OCI-LY7 (cell line): ENCODE measurements around the gene PTGR1. TPM values are rescaled to one million over a fixed set of nuclear protein-coding genes. Genes with fewer than 3 reads are reported as not detected.
A peak's percentile ranks its signal among the peaks of the same experiment; 100 is the strongest.

Experiments
- BruUV-seq: library from RNA; stranded (reverse); fragments of 400-500 nt; replicated peaks from 2 replicates; lab custom pipeline; 2021; lab: Mats Ljungman, UMichigan
- CTCF ChIA-PET: fragments of 300-600 bp; sonication (Branson Sonifier 250); formaldehyde crosslinking; loops from one replicate; lab custom pipeline; 2022; ENCODE audit warnings: antibody characterized with exemption; ENCODE audit not compliant: unreplicated experiment; lab: Charles Lee
- POLR2A ChIA-PET: fragments of 300-600 bp; sonication (Branson Sonifier 250); formaldehyde crosslinking; loops from one replicate; lab custom pipeline; 2022; ENCODE audit warnings: antibody characterized with exemption; lab: Charles Lee
- DNase-seq: peaks from one replicate; pipeline ENCODE4 v3.0.0-alpha.2; 2015; ENCODE audit warnings: low spot score
- H2AFZ ChIP-seq: fragments of 200-600 bp; sonication (generic), shearing (Covaris generic); 2 replicates; pipeline ENCODE4 v1.6.1; 2014; ENCODE audit warnings: mild to moderate bottlenecking, antibody characterized with exemption, low read length, moderate library complexity
- H3K27ac ChIP-seq: fragments of 200-600 bp; sonication (generic); 2 replicates; pipeline ENCODE4 v1.5.1; 2014; ENCODE audit warnings: mixed run types, low read depth, mild to moderate bottlenecking, moderate library complexity, low read length, inconsistent platforms; ENCODE audit not compliant: poor library complexity, severe bottlenecking
- H3K36me3 ChIP-seq: fragments of 200-600 bp; sonication (generic); 2 replicates; pipeline ENCODE4 v1.6.1; 2014; ENCODE audit warnings: mild to moderate bottlenecking, antibody characterized with exemption, low read length, moderate library complexity, mixed read lengths; ENCODE audit not compliant: insufficient read depth
- H3K4me1 ChIP-seq: fragments of 200-600 bp; sonication (generic); 2 replicates; pipeline ENCODE4 v1.5.1; 2014; ENCODE audit warnings: mild to moderate bottlenecking, low read length; ENCODE audit not compliant: insufficient read depth, poor library complexity, severe bottlenecking
- H3K4me2 ChIP-seq: fragments of 200-600 bp; sonication (generic); 2 replicates; pipeline ENCODE4 v1.6.1; 2014; ENCODE audit warnings: mild to moderate bottlenecking, low read length
- H3K4me3 ChIP-seq: fragments of 200-600 bp; sonication (generic); 2 replicates; pipeline ENCODE4 v1.5.1; 2014; ENCODE audit warnings: mild to moderate bottlenecking, low read depth, low read length; ENCODE audit not compliant: poor library complexity, severe bottlenecking
- H3K79me2 ChIP-seq: fragments of 200-600 bp; sonication (generic); 2 replicates; pipeline ENCODE4 v1.6.1; 2016; ENCODE audit warnings: low read depth, mild to moderate bottlenecking, low read length, moderate library complexity, mixed read lengths; ENCODE audit not compliant: insufficient read depth
- H3K9me2 ChIP-seq: fragments of 200-600 bp; sonication (generic); 2 replicates; pipeline ENCODE4 v1.6.1; 2016; ENCODE audit warnings: mild to moderate bottlenecking, low read length, mixed read lengths; ENCODE audit not compliant: insufficient read depth
- H3K9me3 ChIP-seq: fragments of 200-600 bp; sonication (generic); 2 replicates; pipeline ENCODE4 v1.6.1; 2014; ENCODE audit warnings: mild to moderate bottlenecking, mixed run types, low read length, mixed read lengths
- H4K20me1 ChIP-seq: fragments of 200-600 bp; sonication (generic); 2 replicates; pipeline ENCODE4 v1.6.1; 2014; ENCODE audit warnings: mild to moderate bottlenecking, antibody characterized with exemption, low read length, moderate library complexity, mixed read lengths; ENCODE audit not compliant: insufficient read depth
- CTCF ChIP-seq: fragments of 200-600 bp; sonication (generic); conservative IDR thresholded peaks from 2 replicates; pipeline ENCODE4 v1.5.1; 2014; ENCODE audit warnings: mild to moderate bottlenecking, antibody characterized with exemption, low read length, moderate library complexity, mixed read lengths
- EZH2phosphoT487 ChIP-seq: fragments of 200-600 bp; sonication (generic); IDR thresholded peaks from 2 replicates; pipeline ENCODE4 v1.6.1; 2018; ENCODE audit warnings: low read depth, borderline replicate concordance, mild to moderate bottlenecking, mixed run types, antibody characterized with exemption, low read length, moderate library complexity, mixed read lengths
- intact Hi-C: fragments of 100-400 bp; cut with micrococcal nuclease; formaldehyde crosslinking; loops from one replicate; pipeline ENCODE4 v1.10.0; 2022; ENCODE audit not compliant: unreplicated experiment
- total RNA-seq, 2 experiments: library from RNA; depleted of rRNA in 1 of 2; stranded (reverse); fragments of >200 nt in 1 of 2; shearing (Covaris generic) in 1 of 2; gene quantifications; 2 replicates each; pipeline ENCODE4 v1.2.3, GENCODE V29; 2014 to 2022

PTGR1 gene
- total RNA-seq, 2 experiments from 2014 or later: not detected

GRCh38 chr9:111598733-111599091 is 735 bp downstream of the PTGR1 start:
- TF ChIP-seq CTCF (no peak), EZH2phosphoT487 (no peak)
- H4K20me1 ChIP-seq: no peaks in the 10 kb centered on the region
- no peak overlapping the region for H3K27ac ChIP-seq
- CTCF ChIA-PET: no interaction called here
- POLR2A ChIA-PET: no interaction called here
- H2AFZ ChIP-seq: no peak overlapping the region
- no peaks in the 10 kb centered on the region for H3K9me2 ChIP-seq
- DNase-seq: no peak
- H3K4me2 ChIP-seq: no peak overlapping the region
- no peaks in the 10 kb centered on the region for H3K79me2 ChIP-seq
- no TSS peak for BruUV-seq
- H3K4me1 ChIP-seq: peaks cover 4% of the 10 kb centered on the region
- intact Hi-C loops: loop anchor here (5.0 to 10.0 kb wide), 2 partner anchors 94 to 476 kb away; no protein-coding TSS in a partner anchor
- H3K9me3 ChIP-seq: no peaks in the 10 kb centered on the region
- no peak overlapping the region for H3K4me3 ChIP-seq
- H3K36me3 ChIP-seq: no peaks in the 10 kb centered on the region

DNA sequence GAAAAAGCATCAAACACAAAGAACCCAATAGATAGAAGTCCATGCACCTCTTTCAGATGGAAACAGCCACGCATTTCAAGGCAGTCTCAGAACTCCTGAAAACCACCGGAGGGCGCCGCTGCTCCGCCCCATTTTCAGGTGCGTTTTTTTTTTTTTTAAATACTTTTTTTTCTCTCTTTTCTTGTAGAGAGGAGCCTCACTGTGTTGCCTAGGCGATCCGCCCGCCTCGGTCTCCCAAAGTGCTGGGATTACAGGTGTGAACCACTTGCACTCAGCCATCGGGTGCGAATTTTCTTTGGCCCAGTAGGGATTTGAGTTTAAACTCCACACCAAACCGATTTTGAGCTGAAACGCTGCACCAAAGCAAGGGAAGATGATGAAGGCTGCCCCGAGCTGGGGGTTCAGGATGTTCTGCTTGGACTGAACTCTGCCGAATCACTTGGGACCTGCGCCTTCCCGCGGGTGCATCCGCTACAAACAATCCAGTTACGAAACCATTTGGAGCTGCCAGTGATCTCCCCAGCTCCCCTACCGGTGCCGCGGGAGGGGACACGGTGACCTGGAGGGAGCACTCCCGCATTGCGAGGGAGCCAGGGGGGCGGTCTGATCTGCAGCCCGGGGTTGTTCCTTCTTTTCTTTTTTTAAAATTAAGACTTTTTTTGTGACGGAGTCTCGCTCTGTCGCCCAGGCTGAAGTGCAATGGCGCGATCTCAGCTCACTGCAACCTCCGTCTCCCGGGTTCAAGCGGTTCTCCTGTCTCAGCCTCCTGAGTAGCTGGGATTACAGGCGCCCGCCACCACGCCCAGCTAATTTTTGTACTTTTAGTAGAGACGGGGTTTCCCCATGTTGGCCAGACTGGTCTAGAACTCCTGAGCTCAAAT is 1.4 kb downstream of the PTGR1 start:
- H3K4me3 ChIP-seq: peak overlapping the region; percentile 43

More for the DNA sequence above, 1.4 kb downstream of the PTGR1 start:
- Histone ChIP-seq H4K20me1 (no peaks in the 10 kb centered on the region), H3K79me2 (no peaks in the 10 kb centered on the region), H3K9me3 (no peaks in the 10 kb centered on the region), H3K4me1 (peaks cover 4% of the 10 kb centered on the region), H3K9me2 (no peaks in the 10 kb centered on the region), H3K36me3 (no peaks in the 10 kb centered on the region), H3K27ac (no peak overlapping the region), H3K4me2 (peak overlapping the region; percentile 64), H2AFZ (peak overlapping the region; percentile 55)
- ChIA-PET POLR2A (interaction anchor here (1.4 kb wide), 1 partner anchor 35 kb away, joined by 3 read pairs; no protein-coding TSS in a partner anchor), CTCF (no interaction called here)
- no TSS peak for BruUV-seq
- peak; percentile 66 for DNase-seq
- TF ChIP-seq EZH2phosphoT487 (no peak), CTCF (peak; percentile 89)
- intact Hi-C loops: loop anchor here (5.0 to 10.0 kb wide), 2 partner anchors 94 to 477 kb away; no protein-coding TSS in a partner anchor
